GM18868 (cell line): Measurements from ENCODE around the gene RCOR3.
"Not testable (repeated sequence)": the region's sequence is repeated elsewhere in the genome, so short reads cannot be mapped to it uniquely, and the experiment has no call there.

Experiments
- ATAC-seq: cut with Tn5 transposase; IDR thresholded peaks from one replicate; pipeline ENCODE4 v1.9.1; 2021; ENCODE audit warnings: mild to moderate bottlenecking, moderate library complexity; ENCODE audit not compliant: unreplicated experiment

RCOR3 gene

DNA sequence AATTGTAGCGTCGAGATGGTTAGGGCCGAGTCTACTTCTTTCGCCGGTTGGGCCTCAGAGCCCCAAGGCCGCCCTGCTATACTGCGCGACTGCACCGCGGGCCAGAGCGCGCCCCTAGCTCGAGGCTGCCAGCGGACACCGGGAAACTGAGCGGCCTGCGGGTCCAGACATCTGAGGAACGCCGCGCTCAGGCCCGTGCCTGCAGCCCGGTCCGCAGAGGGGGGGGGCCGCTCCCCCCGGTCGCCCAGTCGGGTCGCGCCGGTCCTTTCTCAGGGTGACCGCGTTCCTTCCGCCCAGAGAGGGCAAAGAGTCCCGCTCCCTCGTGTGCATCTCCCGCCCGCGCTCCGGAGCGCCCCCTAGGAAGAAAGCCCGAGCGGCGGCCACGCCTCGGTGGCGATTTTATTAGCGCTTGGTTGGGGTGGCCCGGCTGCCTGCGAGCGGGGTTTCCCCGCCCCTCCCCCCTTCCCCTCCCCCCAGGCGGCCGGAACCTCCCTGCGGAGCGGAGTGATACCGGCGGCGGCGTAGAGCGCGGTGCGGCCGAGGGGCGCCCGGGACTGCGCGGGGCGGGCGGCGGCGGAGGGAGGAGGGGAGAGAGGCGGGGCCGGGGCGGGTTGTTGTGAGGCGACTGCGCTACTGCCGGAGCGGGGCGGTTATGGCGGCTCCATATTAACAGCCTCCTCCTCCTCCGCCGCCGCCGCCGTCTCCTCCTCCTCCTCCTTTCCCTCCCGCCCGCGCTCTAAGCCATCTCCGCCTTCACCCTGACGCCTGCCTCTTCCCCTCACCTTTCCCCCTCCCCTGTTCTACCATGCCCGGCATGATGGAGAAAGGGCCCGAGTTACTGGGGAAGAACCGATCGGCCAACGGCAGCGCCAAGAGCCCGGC lies at the start of gene RCOR3:
Gene RCOR3 (plus strand): TSS at position 611 of the 882 bp plus-strand sequence. CDS start 195 bp downstream, at position 806.
- peak; percentile 66 for ATAC-seq

DNA sequence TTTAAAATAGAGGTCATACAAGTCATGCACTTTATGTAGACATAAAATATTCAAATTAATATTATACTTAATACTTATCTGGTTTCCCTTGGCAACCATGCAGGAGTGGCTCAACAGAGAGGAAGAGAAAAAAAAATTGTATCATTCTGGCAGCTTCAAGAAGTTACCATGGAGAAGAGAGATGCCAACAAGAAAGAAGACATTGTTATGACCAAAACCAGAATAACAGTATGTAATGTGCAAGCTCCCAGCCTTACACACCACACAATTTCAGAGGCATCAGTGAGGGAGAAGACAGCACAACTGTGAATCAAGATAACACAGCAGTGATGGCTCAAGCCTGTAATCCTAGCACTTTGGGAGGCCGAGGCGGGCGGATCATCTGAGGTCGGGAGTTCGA lies 49.1 kb upstream of the RCOR3 start:
- ATAC-seq: no peak

DNA sequence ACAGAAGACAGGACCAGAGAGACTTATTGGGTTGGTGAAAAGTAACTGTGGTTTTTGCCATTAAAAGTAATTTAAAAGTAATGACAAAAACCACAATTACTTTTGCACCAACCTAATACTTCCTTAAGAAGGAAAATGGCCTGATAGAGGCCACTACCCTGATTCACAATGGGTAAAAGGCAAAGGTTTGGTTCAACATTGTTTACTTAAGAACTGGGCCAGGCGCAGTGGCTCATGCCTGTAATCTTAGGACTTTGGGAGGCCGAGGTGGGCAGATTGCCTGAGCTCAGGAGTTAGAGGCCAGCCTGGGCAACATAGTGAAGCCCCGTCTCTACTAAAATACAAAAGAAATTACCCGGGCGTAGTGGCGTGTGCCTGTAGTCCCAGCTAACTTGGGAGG lies 48.2 kb upstream of the RCOR3 start:
- no peak for ATAC-seq

DNA sequence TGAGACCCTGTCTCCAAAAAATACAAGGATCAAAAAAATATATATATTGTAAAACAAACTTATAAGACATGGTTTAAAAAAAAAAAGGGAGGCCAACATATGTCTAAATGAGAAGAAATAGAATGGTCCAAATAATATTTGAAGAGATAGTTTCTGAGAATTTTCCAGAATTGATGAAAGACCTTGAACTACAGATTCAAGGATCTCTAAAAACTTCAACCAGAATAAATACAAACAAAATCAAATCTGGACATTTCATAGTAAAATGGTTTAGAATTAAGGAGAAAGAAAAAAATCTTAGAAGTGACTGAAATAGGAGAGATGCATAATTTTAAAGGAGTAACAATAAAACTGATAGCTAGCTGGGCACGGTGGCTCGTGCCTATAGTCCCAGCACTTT lies 45.5 kb upstream of the RCOR3 start:
- ATAC-seq: no peak

DNA sequence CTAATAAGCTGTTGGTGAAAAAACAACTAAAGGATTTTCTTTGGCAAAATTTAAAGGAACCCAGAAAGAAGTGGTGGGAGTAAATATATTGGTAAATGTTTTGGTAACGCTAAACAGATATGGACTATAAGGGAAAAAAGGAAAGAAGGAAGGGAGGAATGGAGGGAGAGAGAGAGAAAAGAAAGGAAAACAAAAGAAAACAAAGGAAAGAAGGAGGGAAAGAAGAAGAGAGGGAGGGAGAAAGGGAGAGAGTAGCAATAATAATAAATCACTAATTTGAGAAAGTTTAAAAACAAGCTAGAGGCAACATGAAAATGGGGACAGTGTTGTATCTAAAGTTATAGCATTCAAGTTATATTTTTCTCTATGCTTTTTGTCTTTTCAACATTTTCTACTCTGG lies 43.6 kb upstream of the RCOR3 start:
- no peak for ATAC-seq

DNA sequence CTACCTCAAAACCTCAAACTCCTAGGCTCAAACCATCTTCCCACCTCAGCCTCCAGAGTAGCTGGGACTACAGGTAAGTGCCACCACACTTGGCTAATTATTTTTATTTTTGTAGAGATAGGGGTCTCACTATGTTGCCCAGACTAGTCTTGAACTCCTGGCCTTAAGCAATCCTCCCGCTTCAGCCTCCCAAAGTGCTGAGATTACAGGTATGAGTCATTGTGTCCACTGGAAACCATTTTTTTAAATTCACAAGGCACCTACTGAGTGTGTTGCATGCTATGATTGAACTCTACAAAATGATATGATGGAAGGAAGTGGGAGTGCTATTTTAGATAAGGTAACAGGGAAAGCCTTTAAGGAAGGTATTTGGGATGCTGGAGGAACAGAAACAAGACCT lies 41.8 kb upstream of the RCOR3 start:
- no peak for ATAC-seq

DNA sequence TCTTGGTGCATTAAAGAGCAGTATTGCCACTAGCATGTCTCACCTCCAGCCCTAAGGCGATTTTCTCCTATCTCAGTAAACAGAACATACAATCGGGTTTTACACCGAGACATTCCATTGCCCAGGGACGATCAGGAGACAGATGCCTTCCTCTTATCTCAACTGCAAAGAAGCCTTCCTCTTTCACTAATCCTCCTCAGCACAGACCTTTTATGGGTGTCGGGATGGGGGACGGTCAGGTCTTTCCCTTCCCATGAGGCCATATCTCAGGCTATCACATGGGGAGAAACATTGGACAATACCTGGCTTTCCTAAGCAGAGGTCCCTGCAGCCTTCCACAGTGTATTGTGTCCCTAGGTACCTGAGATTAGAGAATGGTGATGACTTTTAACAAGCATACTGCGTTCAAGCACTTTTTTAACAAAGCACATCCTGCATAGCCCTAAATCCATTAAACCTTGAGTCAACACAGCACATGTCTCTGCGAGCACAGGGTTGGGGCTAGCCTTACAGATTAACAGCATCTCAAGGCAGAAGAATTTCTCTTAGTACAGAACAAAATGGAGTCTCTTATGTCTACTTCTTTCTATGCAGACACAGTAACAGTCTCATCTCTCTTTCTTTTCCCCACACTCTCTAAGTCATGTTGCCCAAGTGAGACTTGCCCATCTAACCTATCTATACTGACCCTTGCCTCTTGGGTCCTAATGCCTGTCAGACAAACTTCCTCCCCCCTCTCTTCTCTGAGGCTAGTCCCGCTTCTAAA lies 36.5 kb upstream of the RCOR3 start:
- ATAC-seq: not testable (repeated sequence)

DNA sequence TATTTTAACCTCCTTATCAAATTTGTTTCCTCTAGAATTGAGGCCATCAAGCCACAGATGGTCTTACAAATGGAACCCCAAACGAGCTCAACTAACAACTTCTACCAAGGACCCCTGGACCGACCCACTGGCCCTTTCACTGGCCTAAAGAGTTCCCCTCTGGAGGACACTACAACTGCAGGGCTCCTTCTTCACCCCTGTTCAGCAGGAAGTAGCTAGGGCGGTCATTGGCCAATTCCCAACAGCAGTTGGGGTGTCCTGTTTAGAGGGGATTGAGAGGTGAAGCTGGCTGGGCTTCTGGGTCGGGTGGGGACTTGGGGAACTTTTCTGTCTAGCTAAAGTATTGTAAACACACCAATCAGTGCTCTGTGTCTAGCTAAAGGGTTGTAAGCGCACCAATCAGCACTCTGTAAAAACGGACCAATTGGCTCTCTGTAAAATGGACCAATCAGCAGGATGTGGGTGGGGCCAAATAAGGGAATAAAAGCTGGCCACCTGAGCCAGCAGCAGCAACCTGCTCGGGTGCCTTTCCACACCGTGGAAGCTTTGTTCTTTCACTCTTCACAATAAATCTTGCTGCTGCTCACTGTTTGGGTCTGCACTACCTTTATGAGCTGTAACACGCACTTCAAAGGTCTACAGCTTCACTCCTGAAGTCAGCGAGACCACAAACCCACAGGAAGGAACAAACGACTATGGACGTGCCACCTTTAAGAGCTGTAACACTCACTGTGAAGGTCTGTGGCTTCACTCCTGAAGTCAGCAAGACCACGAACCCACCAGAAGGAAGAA lies 30.4 kb upstream of the RCOR3 start:
- ATAC-seq: not testable (repeated sequence)

DNA sequence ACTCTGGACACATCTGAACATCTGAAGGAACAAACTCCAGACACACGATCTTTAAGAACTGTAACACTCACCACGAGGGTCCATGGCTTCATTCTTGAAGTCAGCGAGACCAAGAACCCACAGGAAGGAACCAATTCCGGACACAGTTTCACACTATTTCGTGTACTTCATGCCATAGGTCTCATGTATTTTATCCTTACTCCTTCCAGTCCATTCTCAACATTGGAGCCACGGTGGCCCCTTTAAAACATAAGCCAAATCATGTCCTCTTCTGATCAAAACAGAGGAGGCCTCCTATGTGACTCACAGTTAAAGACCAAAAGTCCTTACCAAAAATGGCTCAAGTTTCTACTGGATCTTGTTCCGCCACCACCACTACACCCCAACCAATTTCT lies 29.8 kb upstream of the RCOR3 start:
- ATAC-seq: no peak

DNA sequence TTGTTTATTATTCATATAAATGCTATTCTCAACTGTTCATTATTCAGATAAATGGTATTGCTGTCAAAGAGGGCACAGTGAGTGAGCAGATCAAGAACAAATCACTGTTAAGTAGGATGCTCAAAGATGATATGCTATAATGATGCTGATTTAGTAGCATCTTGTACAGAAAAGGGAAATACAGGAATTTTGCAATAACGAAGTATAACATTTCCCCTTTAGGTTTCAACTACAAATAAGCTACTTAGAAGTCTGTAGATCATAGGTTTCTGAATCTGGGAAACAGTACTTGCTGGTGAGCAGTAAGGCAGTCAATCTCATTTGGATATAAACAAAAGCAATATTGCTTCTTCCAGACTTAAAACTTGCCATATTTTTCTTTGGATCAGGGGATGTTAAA lies 27.3 kb upstream of the RCOR3 start:
- no peak for ATAC-seq

DNA sequence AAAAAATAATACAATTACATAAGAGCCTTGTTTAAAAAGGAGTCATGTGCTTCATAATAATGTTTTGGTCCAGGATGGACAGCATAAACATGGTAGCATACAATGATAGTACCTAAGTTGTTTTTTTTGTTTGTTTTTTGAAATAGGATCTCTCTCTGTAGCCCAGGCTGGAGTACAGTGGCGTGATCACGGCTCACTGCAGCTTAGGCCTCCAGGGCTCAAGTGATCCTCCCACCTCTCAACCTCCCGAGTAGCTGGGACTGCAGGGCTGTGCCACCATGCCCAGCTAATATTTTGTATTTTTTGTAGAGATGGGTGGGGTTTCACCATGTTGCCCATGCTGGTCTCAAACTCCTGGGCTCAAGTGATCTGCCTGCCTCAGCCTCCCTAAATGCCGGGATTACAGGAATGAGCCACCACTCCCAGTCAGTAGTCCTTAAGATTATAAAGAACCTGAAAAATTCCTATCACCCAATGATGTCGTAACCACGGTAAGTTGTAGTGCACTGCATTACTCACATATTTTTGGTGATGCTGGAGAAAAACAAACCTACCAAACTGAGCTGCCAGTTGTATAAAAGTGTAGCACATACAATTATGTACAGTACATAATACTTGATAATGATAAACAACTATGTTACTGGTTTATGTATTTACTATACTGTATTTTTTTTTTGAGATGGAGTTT lies 22.4 kb upstream of the RCOR3 start:
- no peak for ATAC-seq

DNA sequence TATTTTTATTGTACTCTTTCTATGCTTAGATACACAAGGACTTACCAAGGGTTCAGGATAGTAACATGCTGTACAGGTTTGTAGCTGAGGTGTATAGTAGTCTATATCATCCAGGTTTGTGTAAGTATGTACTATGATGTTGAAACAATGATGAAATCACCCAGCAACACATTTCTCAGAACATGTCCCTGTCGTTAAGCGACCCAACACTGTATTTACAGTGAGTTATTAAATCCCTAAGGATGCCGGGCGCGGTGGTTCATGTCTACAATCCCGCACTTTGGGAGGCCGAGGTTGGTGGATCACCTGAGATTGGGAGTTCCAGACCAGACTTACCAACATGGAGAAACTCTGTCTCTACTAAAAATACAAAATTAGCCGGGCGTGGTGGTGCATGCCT lies 21.6 kb upstream of the RCOR3 start:
- ATAC-seq: no peak

DNA sequence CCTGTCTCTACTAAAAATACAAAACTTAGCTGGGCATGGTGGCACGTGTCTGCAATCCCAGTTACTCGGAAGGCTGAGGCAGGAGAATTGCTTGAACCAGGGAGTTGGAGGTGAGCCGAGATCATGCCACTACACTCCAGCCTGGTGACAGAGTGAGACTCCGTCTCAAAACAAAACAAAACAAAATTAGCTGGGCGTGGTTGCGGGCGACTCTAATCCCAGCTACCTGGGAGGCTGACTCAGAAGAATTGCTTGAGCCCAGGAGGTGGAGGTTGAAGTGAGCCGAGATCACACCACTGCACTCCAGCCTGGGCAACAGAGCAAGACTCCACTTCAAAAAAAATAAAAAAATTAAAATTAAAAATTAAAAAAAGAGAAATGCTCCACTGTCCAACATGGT lies 18.6 kb upstream of the RCOR3 start:
- ATAC-seq: not testable (repeated sequence)

DNA sequence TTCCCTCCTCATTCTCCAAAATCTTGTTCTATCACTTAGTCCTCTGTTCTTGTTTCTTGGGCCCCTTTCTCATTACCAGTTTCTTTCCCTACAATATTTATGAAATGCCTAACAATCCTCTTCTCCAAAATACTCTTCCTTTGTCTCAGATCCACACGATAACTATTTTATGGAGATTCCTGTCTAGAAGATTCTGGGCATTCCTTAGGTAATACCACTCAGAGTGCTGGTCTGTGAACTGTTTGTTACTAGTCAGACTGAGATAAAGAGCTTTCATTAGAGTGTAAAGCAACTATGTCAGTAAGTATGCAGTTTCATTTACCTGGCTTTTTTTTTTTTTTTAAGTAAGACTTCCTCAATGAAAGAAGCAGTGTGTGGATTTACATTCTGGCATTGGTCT lies 18.1 kb upstream of the RCOR3 start:
- no peak for ATAC-seq

DNA sequence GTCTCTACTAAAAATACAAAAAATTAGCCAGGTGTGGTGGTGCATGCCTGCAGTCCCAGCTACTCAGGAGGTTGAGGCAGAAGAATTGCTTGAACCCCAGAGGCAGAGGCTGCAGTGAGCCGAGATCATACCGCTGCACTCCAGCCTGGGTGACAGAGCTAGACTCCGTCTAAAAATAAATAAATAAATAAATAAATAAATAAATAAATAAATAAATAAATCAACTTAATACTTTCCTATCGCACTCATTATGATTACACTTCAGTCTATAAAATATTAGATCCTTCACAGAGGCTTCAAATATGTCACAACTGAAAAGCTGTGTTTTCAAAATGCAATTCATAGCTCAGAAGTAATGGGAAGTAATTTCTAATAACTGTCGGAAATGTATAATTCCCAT lies 15.5 kb upstream of the RCOR3 start:
- not testable (repeated sequence) for ATAC-seq

DNA sequence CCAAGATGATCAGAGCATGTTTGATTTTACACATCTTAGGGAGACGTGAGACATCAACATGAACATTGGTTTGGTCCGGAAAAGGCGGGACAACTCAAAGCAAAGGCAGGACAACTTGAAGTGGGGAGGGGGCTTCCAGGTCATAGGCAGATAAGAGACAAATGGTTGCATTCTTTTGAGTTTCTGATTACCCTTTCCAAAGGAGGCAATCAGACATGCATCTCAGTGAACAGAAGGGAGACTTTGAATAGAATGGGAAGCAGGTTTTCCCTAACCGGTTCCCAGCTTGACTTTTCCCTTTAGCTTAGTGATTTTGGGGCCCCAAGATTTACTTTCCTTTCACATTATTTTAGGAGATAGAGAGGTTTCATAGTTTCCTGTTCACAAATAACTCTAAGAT lies 12.6 kb upstream of the RCOR3 start:
- not testable (repeated sequence) for ATAC-seq

DNA sequence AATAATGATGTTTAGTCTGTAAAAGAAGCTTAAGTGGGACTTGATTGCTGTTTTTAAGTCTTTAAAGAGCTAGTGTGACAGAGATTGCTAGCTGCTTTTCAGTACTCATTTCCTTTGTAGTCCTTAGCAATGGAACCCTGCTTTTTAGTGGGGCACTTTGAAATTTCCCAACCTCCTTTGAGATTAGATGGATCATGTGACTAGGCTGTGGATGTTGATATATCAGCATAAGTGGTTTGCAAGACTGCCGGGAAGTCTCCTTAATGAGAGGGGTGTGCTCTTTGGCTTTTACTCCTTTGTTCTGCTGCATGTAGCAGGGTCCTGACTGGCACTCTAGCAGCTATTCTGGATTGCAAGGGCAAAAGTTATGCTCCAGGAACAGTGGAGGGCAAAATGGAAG lies 11.2 kb upstream of the RCOR3 start:
- ATAC-seq: no peak

DNA sequence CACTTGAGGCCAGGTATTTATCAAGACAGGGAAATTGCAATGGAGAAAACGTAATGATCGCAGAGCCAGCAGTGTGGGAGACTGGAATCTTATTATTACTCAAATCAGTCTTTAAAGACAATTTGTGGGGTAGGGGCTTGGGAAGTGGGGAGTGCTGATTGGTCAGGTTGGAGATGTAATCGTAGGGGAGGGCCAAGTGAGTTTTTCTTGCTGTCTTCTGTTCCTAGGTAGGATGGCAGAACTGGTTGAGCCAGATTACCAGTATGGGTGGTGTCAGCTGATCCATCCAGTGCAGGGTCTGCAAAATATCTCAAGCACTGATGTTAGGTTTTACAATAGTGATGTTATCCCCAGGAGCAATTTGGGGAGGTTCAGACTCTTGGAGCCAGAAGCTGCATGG lies 9.6 kb upstream of the RCOR3 start:
- ATAC-seq: not testable (repeated sequence)

DNA sequence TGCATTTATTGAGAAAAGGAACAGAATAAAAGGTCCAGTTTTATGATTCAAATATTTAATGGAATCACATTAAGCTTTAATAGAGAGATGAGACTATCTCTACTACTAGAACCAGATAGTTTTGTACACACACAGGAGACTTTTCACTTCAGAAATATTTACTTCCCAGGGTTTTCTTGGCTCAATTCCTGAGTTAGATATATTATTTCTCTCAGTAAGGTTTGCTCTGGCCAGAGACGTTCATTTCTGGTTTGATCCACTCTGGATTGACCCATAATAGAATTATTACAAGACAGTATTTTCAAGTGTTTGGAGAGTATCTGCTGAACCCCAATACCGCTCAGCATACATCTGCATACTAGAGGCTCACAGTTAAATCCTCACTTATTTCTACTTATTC lies 1.3 kb upstream of the RCOR3 start:
- no peak for ATAC-seq

DNA sequence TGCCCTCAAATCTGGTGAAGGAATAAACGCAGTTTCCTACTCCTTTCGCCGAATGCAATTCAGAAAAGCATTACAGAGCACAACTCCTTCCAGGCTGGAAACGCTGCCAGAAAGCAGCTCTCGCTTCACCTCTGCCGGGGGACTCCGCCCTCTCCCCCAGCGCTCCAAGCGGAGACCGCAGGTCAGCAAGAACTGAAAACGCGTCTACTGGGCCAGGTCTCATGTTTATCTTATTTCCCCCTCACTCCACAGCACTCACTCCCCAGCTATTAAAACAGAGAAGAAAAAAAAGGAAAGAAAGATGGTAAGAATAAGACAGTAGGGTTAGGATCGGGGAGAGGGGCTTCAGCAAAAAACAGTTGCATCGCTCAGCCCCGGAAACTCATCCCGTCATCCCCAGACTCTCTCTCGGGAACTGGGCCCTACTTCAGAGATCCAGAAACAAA lies 833 bp upstream of the RCOR3 start:
- peak; percentile 39 for ATAC-seq
